Activated CD8-positive, alpha-beta T cell treated with anti-CD3 and anti-CD28 coated beads, Interleukin-2, amount 10 ng/mL, durations not matched to agents 7 days and 5 days (primary cell): Measurements from ENCODE around the gene ITGAE. TPM values are rescaled to one million over a fixed set of nuclear protein-coding genes. Genes with fewer than 3 reads are reported as not detected.
A peak's percentile ranks its signal among the peaks of the same experiment; 100 is the strongest.

ENCODE experiments used
- ATAC-seq: fragments of 150-1000 bp; cut with Tn5 transposase; one replicate; pipeline ENCODE4 v1.10.0; 2021; ENCODE audit warnings: moderate library complexity
- CTCF ChIA-PET: fragments of 350-600 bp; sonication (Branson Sonifier 250); formaldehyde crosslinking; loops from one replicate; lab custom pipeline; 2021; ENCODE audit warnings: antibody characterized with exemption; lab: Charles Lee
- POLR2A ChIA-PET: fragments of 350-600 bp; sonication (Branson Sonifier 250); formaldehyde crosslinking; loops from one replicate; lab custom pipeline; 2021; ENCODE audit warnings: antibody characterized with exemption; lab: Charles Lee
- DNase-seq: peaks from one replicate; pipeline ENCODE4 v3.0.0-alpha.2; 2020
- H3K27ac Mint-ChIP-seq: one replicate; pipeline ENCODE4 v1.8.0; 2021; ENCODE audit warnings: mild to moderate bottlenecking, mixed read lengths
- H3K27me3 Mint-ChIP-seq: one replicate; pipeline ENCODE4 v1.8.0; 2021; ENCODE audit warnings: low read depth, mixed read lengths
- H3K36me3 Mint-ChIP-seq: one replicate; pipeline ENCODE4 v1.8.0; 2021; ENCODE audit warnings: low read depth, mixed read lengths
- H3K4me1 Mint-ChIP-seq: one replicate; pipeline ENCODE4 v1.8.0; 2021; ENCODE audit warnings: low read depth, mixed read lengths
- H3K4me3 Mint-ChIP-seq: one replicate; pipeline ENCODE4 v1.8.0; 2021; ENCODE audit warnings: mild to moderate bottlenecking, mixed read lengths
- H3K9me3 Mint-ChIP-seq: one replicate; pipeline ENCODE4 v1.8.0; 2022; ENCODE audit warnings: mixed read lengths; ENCODE audit not compliant: insufficient read depth
- total RNA-seq, 2 experiments: library from RNA; stranded (reverse); gene quantifications; one replicate each; pipeline ENCODE4 v1.2.3, GENCODE V29; 2021

ITGAE gene
- total RNA-seq, 2 experiments from 2014 or later: 22.9 to 23.2 TPM

GRCh38 chr17:3815925-3816324 lies 14.9 kb upstream of the ITGAE start:
- CTCF ChIA-PET: interaction anchor here (3.5 to 4.4 kb wide), 2 partner anchors 11 to 78 kb away, joined by 36 to 38 read pairs; no protein-coding TSS in a partner anchor
- Mint-ChIP-seq H3K27ac (no peak overlapping the region), H3K9me3 (no peaks in the 10 kb centered on the region), H3K4me3 (no peak overlapping the region), H3K36me3 (peaks cover 56% of the 10 kb centered on the region), H3K4me1 (no peaks in the 10 kb centered on the region), H3K27me3 (no peaks in the 10 kb centered on the region)
- POLR2A ChIA-PET: interaction anchor here (0.8 kb wide), 1 partner anchor 11 kb away, joined by 3 read pairs; no protein-coding TSS in a partner anchor
- no peak for DNase-seq
- no peak for ATAC-seq

DNA sequence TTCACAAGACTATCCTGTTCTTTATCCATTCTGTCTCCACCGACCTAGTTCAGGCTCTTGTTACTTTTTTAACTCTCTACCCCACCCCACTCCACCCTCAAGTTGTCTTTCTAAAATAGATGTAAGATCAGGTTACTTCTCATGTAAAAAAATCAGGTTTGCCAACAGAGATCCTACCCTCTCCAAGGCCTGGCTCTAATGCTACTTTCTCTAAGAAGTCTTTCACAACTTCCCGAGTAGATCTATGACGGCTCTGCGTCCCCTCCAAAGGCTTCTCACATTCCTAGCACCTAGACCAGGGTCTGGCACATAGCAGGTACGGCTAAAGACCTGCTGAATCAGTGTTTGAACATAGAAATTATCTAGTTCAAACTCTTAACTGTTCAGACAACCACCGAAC lies 14.1 kb upstream of the ITGAE start:
- Mint-ChIP-seq H3K4me1 (no peaks in the 10 kb centered on the region), H3K36me3 (peaks cover 52% of the 10 kb centered on the region), H3K4me3 (no peak overlapping the region), H3K27me3 (no peaks in the 10 kb centered on the region), H3K27ac (no peak overlapping the region), H3K9me3 (no peaks in the 10 kb centered on the region)
- DNase-seq: no peak
- ATAC-seq: no peak
- ChIA-PET POLR2A (no interaction called here), CTCF (interaction anchor here (0.7 to 4.4 kb wide), 3 partner anchors 12 to 77 kb away, joined by 3 to 38 read pairs (median 36); no protein-coding TSS in a partner anchor)

DNA sequence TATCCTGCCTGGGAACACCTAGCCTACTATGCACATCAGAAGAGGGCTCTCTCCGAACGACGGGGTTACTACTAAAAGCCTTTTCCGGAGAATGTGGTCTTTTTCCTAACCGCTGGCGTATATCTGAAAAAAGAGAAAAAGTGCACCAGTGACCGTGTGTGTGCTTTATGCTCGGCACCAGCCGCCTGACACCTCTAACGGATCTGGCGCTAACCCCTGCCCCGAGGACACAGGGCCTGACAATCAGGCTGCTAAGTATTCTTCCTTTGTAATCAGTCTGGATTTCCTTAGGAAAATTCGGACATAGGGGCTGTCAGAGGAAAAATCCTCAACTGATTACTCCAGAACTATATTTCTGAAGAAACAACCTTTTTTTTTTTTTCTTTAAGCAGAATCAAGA lies 13.4 kb upstream of the ITGAE start:
- ATAC-seq (no peak), DNase-seq (no peak)
- H3K4me1 Mint-ChIP-seq: peaks cover 4% of the 10 kb centered on the region
- ChIA-PET CTCF (interaction anchor here (0.7 to 4.4 kb wide), 2 partner anchors 13 to 77 kb away, joined by 3 to 38 read pairs; no protein-coding TSS in a partner anchor), POLR2A (no interaction called here)
- H3K36me3 Mint-ChIP-seq: peaks cover 55% of the 10 kb centered on the region
- H3K27ac Mint-ChIP-seq: no peak overlapping the region
- no peaks in the 10 kb centered on the region for H3K9me3 Mint-ChIP-seq
- no peaks in the 10 kb centered on the region for H3K27me3 Mint-ChIP-seq
- no peak overlapping the region for H3K4me3 Mint-ChIP-seq

DNA sequence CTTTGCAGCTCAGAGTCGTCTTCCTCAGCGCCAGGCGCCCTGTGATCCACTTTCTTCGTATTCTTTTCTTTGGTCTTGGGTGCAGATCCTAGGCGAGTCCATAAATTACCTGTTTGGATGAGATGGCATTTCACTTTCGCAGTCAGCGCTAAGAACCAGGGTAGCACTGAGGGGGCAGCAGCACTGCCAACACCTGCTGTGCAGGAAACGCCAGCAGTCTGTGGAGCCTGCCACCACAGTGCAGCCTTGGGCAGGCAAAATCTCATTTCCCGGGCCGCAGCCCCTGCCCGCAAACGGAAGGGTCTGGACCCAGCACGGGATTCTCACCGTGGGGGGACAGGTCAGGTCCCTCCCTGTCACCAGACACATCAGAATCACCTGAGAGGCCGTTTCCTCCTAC lies 12.2 kb upstream of the ITGAE start:
- Mint-ChIP-seq H3K27ac (no peak overlapping the region), H3K36me3 (peaks cover 53% of the 10 kb centered on the region), H3K9me3 (no peaks in the 10 kb centered on the region), H3K4me3 (no peak overlapping the region), H3K4me1 (peaks cover 11% of the 10 kb centered on the region), H3K27me3 (no peaks in the 10 kb centered on the region)
- DNase-seq: no peak
- ChIA-PET POLR2A (interaction anchor here (0.6 kb wide), 1 partner anchor 359 kb away, joined by 3 read pairs; no protein-coding TSS in a partner anchor), CTCF (interaction anchor here (1.7 to 4.3 kb wide), 2 partner anchors 14 to 75 kb away, joined by 13 to 19 read pairs; no protein-coding TSS in a partner anchor)
- ATAC-seq: no peak

GRCh38 chr17:3812771-3813170 lies 11.8 kb upstream of the ITGAE start:
- Mint-ChIP-seq H3K4me1 (peaks cover 11% of the 10 kb centered on the region), H3K27me3 (no peaks in the 10 kb centered on the region), H3K9me3 (no peaks in the 10 kb centered on the region), H3K27ac (no peak overlapping the region), H3K36me3 (peaks cover 54% of the 10 kb centered on the region), H3K4me3 (no peak overlapping the region)
- POLR2A ChIA-PET: interaction anchor here (0.6 kb wide), 1 partner anchor 359 kb away, joined by 3 read pairs; no protein-coding TSS in a partner anchor
- DNase-seq (no peak), ATAC-seq (no peak)
- CTCF ChIA-PET: interaction anchor here (1.7 to 4.3 kb wide), 2 partner anchors 14 to 75 kb away, joined by 13 to 19 read pairs; no protein-coding TSS in a partner anchor

- Mint-ChIP-seq H3K36me3 (peaks cover 56% of the 10 kb centered on the region), H3K4me3 (no peak overlapping the region), H3K9me3 (no peaks in the 10 kb centered on the region), H3K27ac (no peak overlapping the region), H3K27me3 (no peaks in the 10 kb centered on the region), H3K4me1 (peaks cover 11% of the 10 kb centered on the region)
- ChIA-PET POLR2A (interaction anchor here (0.6 kb wide), 1 partner anchor 360 kb away, joined by 3 read pairs; no protein-coding TSS in a partner anchor), CTCF (interaction anchor here (1.1 to 4.3 kb wide), 3 partner anchors 15 to 76 kb away, joined by 3 to 19 read pairs (median 13); no protein-coding TSS in a partner anchor)
- no peak for ATAC-seq
- no peak for DNase-seq
Measured at GRCh38 chr17:3812284-3812683, 11.3 kb upstream of the ITGAE start.

DNA sequence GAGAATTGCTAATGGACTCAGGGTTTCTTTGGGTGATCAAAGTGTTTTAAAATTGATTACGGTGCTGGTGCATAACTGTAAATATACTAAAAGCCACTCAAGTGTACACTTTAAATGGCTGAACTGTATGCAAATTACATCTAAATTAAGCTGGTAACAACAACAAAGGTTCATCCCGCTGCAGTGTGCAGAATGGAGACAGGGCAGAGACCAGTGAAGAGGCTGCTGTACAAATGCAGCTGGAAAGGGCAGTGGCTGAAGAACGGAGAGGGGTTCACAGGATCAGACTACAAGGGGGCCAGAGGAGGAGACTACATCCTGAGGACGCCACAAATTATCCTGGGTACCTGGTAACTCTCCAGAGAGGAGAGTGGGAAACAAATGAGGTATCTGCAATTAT lies 9.0 kb upstream of the ITGAE start:
- no peak overlapping the region for H3K4me3 Mint-ChIP-seq
- DNase-seq: no peak

DNA sequence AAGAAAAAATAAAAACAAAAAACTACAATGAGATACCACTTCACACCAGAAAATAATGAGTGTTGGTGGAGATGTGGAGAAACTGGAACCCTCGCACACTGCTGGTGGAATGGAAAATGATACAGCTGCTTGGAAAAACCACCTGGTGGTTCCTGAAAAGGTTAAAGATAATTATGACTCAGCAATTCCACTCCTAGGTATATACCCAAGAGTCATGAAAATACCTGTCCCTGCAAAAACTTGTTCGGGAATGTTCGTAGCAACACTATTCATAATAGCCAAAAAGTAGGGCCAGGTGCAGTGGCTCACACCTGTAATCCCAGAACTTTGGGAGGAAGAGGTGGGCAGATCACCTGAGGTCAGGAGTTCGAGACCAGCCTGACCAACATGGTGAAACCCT lies 8.1 kb upstream of the ITGAE start:
- ChIA-PET CTCF (interaction anchor here (1.8 to 2.2 kb wide), 2 partner anchors 35 to 71 kb away, joined by 5 to 15 read pairs; no protein-coding TSS in a partner anchor), POLR2A (no interaction called here)
- no peak for ATAC-seq
- Mint-ChIP-seq H3K9me3 (no peaks in the 10 kb centered on the region), H3K4me1 (peaks cover 27% of the 10 kb centered on the region), H3K27ac (no peak overlapping the region), H3K27me3 (no peaks in the 10 kb centered on the region), H3K4me3 (no peak overlapping the region), H3K36me3 (peaks cover 48% of the 10 kb centered on the region)
- no peak for DNase-seq

More for the DNA sequence above, 9.0 kb upstream of the ITGAE start:
- no peak for ATAC-seq
- CTCF ChIA-PET: interaction anchor here (1.8 to 4.3 kb wide), 3 partner anchors 17 to 72 kb away, joined by 5 to 19 read pairs (median 15); no protein-coding TSS in a partner anchor
- H3K36me3 Mint-ChIP-seq: peaks cover 55% of the 10 kb centered on the region
- POLR2A ChIA-PET: interaction anchor here (1.3 kb wide), 1 partner anchor 71 kb away, joined by 4 read pairs; no protein-coding TSS in a partner anchor
- H3K27ac Mint-ChIP-seq: no peak overlapping the region
- H3K27me3 Mint-ChIP-seq: no peaks in the 10 kb centered on the region
- peaks cover 18% of the 10 kb centered on the region for H3K4me1 Mint-ChIP-seq
- no peaks in the 10 kb centered on the region for H3K9me3 Mint-ChIP-seq

- Mint-ChIP-seq H3K27ac (no peak overlapping the region), H3K9me3 (no peaks in the 10 kb centered on the region), H3K27me3 (no peaks in the 10 kb centered on the region), H3K4me1 (peaks cover 31% of the 10 kb centered on the region), H3K4me3 (no peak overlapping the region), H3K36me3 (peaks cover 47% of the 10 kb centered on the region)
- no peak for ATAC-seq
- CTCF ChIA-PET: interaction anchor here (2.0 to 2.4 kb wide), 2 partner anchors 12 to 71 kb away, joined by 5 to 18 read pairs; no protein-coding TSS in a partner anchor
- POLR2A ChIA-PET: no interaction called here
- no peak for DNase-seq
Measured at GRCh38 chr17:3808701-3809100, 7.7 kb upstream of the ITGAE start.

DNA sequence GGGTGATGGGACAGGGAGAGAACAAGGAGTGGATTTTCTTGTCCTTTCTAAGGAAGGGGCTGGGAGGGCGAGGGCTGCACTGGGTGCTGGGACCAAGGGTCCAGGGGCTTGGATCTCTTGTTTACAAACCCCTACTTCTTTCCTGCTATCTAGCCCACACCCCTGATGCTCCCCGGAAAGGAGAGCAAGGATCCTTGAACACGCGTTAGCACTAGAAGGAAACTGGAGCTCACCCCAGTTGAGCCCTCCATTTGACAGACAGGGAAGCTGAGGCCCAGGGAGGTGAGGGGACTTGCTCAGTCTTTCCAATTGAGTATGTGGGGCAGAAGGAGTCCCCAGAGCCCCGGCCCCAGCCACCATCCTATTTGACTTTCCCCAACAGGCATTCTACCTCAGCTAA lies 4.6 kb upstream of the ITGAE start:
- ChIA-PET CTCF (interaction anchor here (0.6 to 2.4 kb wide), 3 partner anchors 22 to 67 kb away, joined by 3 to 25 read pairs (median 14); no protein-coding TSS in a partner anchor), POLR2A (no interaction called here)
- Mint-ChIP-seq H3K27ac (no peak overlapping the region), H3K4me1 (peaks cover 44% of the 10 kb centered on the region), H3K36me3 (peaks cover 31% of the 10 kb centered on the region), H3K4me3 (no peak overlapping the region), H3K9me3 (no peaks in the 10 kb centered on the region), H3K27me3 (no peaks in the 10 kb centered on the region)
- no peak for DNase-seq
- no peak for ATAC-seq

DNA sequence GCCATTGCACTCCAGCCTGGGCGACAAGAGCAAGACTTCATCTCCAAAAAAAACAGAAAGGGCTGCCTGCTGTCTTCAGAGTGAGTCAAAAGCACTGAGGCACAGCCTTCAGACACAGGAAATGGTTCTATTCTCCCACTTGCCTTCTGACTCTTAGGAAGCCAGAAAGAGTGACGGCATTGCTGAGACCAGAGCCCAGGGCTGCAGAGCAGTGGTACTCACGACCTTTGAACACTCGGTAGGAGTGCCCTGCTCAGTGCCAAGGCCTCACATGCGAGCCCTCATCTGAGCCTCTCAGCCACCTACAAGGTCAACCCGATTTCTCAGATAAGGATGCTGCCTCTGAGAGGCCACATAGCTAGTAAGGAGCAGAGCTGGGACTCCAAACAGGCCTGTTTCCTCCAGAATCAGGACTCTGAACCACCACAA lies 3.5 kb upstream of the ITGAE start:
- Mint-ChIP-seq H3K27me3 (no peaks in the 10 kb centered on the region), H3K27ac (no peak overlapping the region), H3K9me3 (no peaks in the 10 kb centered on the region), H3K4me3 (no peak overlapping the region), H3K36me3 (peaks cover 25% of the 10 kb centered on the region), H3K4me1 (peaks cover 49% of the 10 kb centered on the region)
- CTCF ChIA-PET: interaction anchor here (0.9 to 2.4 kb wide), 4 partner anchors 16 to 69 kb away, joined by 3 to 25 read pairs (median 8); no protein-coding TSS in a partner anchor
- POLR2A ChIA-PET: interaction anchor here (0.6 kb wide), 1 partner anchor 33 kb away, joined by 3 read pairs; no protein-coding TSS in a partner anchor
- no peak for DNase-seq
- peak; percentile 62 for ATAC-seq

DNA sequence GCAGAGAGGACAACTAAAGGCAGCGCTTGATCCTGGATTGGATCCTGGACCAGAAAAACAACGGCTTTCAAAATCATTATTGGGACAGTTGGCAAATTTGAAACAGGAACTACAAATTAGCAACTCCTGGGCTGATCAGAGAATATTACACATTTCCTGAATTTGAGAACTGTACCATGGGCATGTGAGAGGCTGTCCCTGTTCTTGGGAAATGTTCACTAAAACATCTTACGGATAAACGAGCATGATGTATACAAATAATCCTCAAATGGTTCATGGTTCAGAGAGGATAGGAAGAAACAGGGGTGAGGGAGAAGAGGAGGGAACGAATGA lies 2.3 kb upstream of the ITGAE start:
- no peak for ATAC-seq
- Mint-ChIP-seq H3K4me3 (no peak overlapping the region), H3K27ac (no peak overlapping the region), H3K9me3 (no peaks in the 10 kb centered on the region), H3K36me3 (peaks cover 19% of the 10 kb centered on the region), H3K4me1 (peaks cover 55% of the 10 kb centered on the region), H3K27me3 (peaks cover 2% of the 10 kb centered on the region)
- POLR2A ChIA-PET: no interaction called here
- CTCF ChIA-PET: interaction anchor here (2.1 kb wide), 1 partner anchor 24 kb away, joined by 14 read pairs; no protein-coding TSS in a partner anchor
- DNase-seq: no peak
